HG03139 (cell line): ENCODE data around the gene LCE7A.

ENCODE experiments used
- ATAC-seq: cut with Tn5 transposase; IDR thresholded peaks from one replicate; pipeline ENCODE4 v1.9.1; 2021; ENCODE audit not compliant: unreplicated experiment

The LCE7A gene, protein sequence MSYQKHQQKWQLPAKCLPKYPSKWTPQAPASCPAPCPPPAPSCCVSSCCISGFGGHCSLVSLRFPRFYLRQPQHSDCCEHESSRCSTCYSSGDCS

GRCh38 chr1:152859696-152860095 is at the start of gene LCE7A:
Gene LCE7A, plus strand, starts transcription at chr1:152859996. Its CDS starts 702 bp downstream, at chr1:152860698.
- ATAC-seq, result no peak

- no peak for ATAC-seq
Measured at GRCh38 chr1:152811050-152811449, 48.7 kb upstream of the LCE7A start.

DNA sequence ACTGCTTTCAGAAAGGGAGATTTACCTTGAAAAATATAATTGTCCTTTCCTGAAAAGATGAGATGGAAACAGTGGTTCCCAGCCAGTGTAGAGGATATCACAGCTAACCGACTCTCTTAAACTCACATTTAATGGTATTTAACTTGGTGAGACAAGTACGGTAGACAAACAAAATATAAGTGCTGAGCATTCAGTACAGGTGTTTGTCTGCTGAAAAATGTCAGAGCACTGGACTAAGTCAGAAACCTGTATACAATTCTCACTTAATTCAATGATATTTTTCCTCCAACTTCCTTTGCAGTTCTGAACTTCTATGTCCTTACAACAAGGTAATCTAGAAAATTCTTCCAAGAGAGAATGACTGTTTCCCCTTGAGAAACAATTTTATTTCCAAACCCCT is 48.1 kb upstream of the LCE7A start, which contains the start of gene LCE1B:
Gene LCE1B, plus strand, starts transcription at position 301 of the 400 bp plus-strand sequence. CDS start 476 bp downstream, outside the sequence.
- no peak for ATAC-seq

DNA sequence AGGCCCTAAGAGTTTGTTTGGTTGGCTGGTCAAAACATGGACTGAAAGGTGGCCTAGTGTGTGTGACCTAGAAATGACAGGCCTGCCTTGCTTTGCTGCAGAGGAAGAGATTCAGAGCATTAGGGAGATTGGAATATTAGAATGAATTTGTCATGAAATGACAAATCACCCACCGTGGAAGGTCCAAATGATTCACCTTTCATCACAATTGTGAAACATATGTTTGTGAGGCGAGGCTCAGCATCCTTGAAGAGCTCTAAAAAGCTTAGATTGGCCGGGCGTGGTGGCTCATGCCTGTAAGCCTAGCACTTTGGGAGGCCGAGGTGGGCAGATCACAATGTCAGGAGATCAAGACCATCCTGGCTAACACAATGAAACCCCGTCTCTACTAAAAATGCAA is 42.5 kb upstream of the LCE7A start:
- no peak for ATAC-seq

GRCh38 chr1:152823294-152823693 is 36.5 kb upstream of the LCE7A start:
- ATAC-seq, result no peak

DNA sequence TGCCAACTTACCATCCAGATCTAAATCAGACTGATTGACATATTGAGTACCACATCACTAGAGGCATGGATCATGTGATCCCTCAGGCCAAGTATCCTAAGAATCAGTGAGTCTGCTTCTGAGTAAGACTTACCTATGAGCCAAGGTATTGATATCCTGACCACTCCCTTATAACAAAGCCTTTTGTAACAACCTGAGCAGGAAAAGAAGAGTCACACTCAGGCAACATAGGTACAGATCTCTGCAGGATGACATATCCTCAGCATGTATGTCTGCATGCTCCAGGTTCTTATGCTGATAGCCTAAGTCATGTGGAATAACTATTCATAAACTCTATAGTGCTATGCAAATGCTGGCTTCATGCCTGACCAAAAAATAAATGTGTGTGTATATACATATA is 34.8 kb upstream of the LCE7A start:
- ATAC-seq, result no peak

DNA sequence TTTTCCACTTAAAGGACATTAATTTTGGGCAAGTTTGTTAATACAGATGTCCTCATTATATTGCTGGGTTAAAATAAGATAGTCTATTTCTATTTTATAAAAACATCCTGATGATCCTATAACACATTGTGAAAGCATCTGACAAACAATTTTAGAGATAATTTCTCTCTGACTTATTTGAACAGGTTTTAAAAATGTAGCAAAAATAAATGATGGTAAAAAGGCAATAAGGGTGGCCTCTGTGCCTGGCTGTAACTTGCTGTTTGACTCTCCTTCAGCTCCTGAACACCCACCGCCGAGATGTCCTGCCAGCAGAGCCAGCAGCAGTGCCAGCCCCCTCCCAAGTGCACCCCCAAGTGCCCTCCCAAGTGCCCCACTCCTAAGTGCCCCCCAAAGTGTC is 32.6 kb upstream of the LCE7A start, which contains the start of gene LCE1A:
Gene LCE1A, plus strand, starts transcription at position 301 of the 400 bp plus-strand sequence. Its CDS starts 0 bp downstream, at position 301.
- no peak for ATAC-seq

GRCh38 chr1:152836870-152837269 is 22.9 kb upstream of the LCE7A start:
- ATAC-seq, result no peak

GRCh38 chr1:152842556-152842955 is 17.2 kb upstream of the LCE7A start, which contains the start of gene LCE6A:
Gene LCE6A, plus strand, starts transcription at chr1:152842856. Its CDS starts 665 bp downstream, at chr1:152843521.
- no peak for ATAC-seq

DNA sequence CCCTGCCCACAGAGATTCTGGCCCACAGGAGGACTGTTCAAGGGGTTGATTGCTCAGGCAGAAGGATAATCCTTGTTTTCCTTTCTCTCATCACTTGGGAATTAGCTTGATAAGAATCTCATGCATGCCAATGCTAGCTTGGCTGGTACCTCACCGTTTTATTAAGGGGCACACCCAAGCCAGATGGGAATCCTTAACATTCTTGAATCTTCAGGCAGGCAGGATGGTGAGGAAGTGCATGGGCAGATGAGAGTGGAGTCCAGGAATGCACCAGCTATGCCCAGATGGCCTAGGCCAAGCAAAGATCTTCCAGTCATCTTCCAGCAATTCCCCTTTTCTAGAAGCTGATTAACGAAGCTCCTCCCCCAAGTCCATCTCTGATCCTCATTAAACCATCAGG is 4.1 kb upstream of the LCE7A start:
- ATAC-seq, result no peak

- no peak for ATAC-seq
Measured at GRCh38 chr1:152858062-152858461, 1.7 kb upstream of the LCE7A start.

DNA sequence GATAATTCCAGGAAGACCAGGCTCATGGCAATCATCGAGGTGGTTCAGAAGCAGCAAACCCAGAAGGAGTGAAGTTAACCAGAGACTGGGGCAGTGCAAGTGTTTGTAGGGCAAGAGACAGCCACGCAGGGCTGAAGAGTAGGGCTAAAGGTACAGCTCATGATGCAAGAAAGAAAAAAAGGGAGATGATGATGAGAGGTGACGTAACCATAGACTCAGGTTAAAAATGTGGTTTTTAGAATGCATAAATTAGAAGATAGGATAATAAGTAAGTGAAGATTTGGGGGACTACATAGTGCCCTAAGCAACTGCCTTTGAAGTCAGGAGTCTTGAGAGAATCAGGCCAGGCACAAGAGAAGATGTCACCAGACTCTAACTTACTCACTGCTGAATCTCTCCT is 333 bp downstream of the LCE7A start:
- no peak for ATAC-seq

DNA sequence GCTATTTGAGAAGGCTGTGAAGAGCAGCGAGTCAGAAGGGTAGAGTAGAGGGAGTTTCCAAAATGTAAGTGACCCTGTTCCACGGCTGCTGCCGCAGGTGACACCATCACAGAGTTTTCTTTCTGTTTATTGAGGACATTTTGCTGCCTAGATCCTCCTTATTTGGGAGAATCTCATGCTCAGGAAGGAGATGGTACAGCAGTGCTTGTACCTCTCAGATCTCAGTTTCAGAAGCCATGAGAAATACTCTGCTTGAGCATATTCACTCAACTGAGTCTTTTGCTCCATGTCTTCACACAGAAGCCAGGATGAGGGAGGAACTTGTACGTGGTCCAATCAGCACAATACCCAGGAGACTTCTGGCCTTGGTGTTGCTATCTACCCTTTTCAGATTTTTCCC is 1.6 kb downstream of the LCE7A start:
- no peak for ATAC-seq

- no peak for ATAC-seq
Measured at GRCh38 chr1:152864443-152864842, 4.6 kb downstream of the LCE7A start.

DNA sequence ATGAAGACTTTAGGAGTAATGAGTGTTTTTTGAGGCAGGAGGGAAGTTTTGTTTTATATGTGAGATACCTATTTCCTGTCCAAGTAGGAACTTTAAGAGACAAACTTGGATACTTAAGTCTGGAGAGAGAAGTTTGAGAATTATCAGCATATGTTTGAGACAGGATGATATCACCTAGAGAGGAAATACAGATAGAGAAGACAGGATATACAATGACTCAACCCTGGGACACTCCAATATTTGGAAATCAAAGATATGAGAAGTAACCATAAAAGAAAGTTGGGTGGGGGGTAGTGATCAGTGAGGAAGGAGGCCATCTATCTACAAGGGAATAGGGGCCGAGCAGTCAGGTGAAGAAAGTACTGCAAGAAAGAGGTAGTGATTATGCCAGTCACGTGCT is 6.5 kb downstream of the LCE7A start:
- ATAC-seq, result no peak

GRCh38 chr1:152869808-152870419 is 10.1 kb downstream of the LCE7A start:
- ATAC-seq, result no peak

DNA sequence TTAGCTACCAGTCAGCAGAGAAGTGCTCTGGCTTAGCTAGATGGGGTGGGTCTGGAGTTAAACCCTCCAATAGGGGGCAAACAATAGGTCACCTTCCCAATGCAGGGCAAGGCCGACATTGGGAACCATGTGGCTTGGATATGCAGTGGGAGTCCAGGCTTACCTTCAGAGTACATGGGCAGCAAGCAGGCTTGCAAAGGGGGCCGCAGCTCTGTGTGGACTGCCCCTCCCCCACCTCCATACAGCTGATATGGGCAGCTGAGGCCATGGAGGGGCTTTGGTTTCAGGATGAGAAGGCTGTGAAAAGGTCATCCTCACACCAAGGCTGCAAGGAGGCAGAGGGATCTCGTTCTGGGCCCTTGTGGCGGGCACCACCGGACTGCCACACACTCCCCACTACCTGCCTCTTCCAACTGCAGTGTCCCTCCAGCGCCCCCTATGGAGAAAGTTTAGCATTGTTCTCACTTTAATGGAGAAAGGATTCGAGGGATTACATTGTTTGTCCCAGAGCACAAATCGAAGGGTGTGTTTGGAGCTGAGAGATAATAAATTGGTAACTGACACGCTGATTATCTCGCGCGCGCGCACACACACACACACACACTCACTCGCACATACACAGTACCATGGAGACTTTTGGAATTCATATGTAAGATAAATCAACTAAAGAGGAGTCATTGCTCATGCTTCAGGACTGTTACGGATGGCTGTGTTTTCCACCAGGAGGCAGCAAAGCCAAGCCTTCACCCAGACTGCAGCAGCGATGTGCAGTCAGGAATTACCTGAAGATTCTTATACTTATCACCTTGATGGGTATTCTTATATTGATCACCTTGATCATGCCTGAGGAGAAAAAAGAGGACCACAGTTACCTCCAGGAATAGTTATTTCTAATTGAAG is 11.3 kb downstream of the LCE7A start:
- ATAC-seq, result no peak

DNA sequence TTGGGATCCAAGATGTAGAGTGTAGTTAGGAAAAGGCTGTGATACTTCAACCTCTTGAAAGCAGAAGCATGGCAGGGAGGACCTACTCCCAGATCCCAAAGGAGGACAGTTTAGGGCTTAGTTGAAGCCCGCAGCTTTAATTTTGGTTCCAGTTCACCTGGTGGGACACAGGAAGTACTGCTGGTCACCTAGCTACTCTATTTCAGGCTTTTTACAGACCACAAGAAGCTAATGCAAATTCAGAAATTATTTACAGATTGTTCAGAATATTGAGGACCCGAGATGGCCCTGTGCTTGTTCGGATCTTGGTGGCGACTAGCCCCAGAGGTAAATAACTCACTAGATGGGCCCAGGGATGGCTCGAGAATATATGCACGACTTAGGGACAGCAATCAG is 11.9 kb downstream of the LCE7A start:
- no peak for ATAC-seq

DNA sequence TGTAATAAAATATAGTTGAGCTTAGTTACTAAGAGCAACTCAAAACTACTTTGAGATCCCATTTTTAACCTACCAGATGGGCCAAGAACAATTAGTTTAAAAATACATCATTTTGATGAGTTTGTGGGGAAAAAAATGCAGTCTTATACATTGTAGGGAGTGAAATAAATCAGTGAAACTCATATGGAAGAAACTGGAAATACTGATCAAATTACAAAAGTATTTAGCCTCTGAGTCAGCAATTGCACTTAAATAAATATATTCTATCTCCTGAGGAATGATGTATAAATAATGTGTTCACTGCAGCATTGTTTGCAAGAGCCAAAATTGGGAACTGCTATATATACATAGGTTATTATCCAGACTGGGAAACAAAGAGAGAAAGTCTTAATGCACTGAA is 13.7 kb downstream of the LCE7A start:
- ATAC-seq, result no peak

DNA sequence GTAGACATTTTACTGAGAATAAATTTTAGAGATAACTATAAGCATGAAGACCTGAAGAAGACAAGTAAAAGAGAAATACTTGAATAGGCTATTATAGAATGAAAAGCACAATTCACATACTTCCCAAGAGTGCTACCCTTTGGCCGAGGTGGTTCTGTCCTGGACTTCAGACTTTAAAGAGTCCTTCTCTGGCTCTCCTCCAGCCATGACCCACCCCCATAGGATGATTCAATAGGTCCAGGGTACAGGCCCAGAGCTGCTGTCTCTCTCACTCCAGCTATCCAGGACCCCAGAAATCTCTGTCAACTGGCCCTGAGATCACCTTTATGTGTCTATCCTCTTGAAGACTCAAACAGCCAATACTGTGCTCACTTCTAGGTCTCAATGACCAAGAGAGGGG is 17.0 kb downstream of the LCE7A start:
- no peak for ATAC-seq

- no peak for ATAC-seq
Measured at GRCh38 chr1:152878042-152878441, 18.2 kb downstream of the LCE7A start, which contains the start of gene SMCP. Gene SMCP, plus strand, starts transcription at chr1:152878322. Its CDS starts 6,101 bp downstream, at chr1:152884423.
